Left ventricle myocardium inferior (tissue), 1 donor: ENCODE results near the gene COA1. TPM values are rescaled to one million over a fixed set of nuclear protein-coding genes. Genes with fewer than 3 reads are reported as not detected.

ENCODE experiments used
- DNase-seq: peaks from one replicate; pipeline ENCODE4 v3.0.0-alpha.2; 2020
- H3K27ac ChIP-seq: fragments of 200-600 bp; replicated peaks from 2 replicates; pipeline ENCODE4 v1.8.0; 2021
- H3K27me3 ChIP-seq: fragments of 200-600 bp; 2 replicates; pipeline ENCODE4 v1.8.0; 2021; ENCODE audit warnings: low read depth
- H3K36me3 ChIP-seq: fragments of 200-600 bp; 2 replicates; pipeline ENCODE4 v1.8.0; 2021
- H3K4me1 ChIP-seq: fragments of 200-600 bp; 2 replicates; pipeline ENCODE4 v1.8.0; 2021
- H3K4me3 ChIP-seq: fragments of 200-600 bp; 2 replicates; pipeline ENCODE4 v1.8.0; 2021; ENCODE audit warnings: mild to moderate bottlenecking, moderate library complexity
- H3K9me3 ChIP-seq: fragments of 200-600 bp; replicated peaks from 2 replicates; pipeline ENCODE4 v1.8.0; 2021
- CTCF ChIP-seq: fragments of 200-600 bp; IDR thresholded peaks from 2 replicates; pipeline ENCODE4 v1.8.0; 2021; ENCODE audit warnings: antibody characterized with exemption, mild to moderate bottlenecking, borderline replicate concordance
- intact Hi-C: fragments of 100-400 bp; cut with micrococcal nuclease; formaldehyde crosslinking; loops from one replicate; pipeline ENCODE4 v1.11.0; 2022
- total RNA-seq: library from RNA; stranded (reverse); fragmentation: NEBNext Ultra II Directional; extraction: Animal tissue kit (Norgen Biotek cat#: 25700); gene quantifications from one replicate; pipeline ENCODE4 v1.2.1, GENCODE V29; 2021
- donor health status: DM: no; HTN: yes; CAD: no; lungs with severe emphysema.

COA1 gene
- total RNA-seq, 1 donor from 2014 or later, result 76.5 TPM

GRCh38 chr7:43660141-43660540, 69.2 kb downstream of the COA1 start:
- no peak for DNase-seq
- H3K4me1 ChIP-seq, result peaks cover 24% of the 10 kb centered on the region
- no peak for TF ChIP-seq CTCF
- intact Hi-C loops, result no loop called here
- no peak overlapping the region for H3K4me3 ChIP-seq
- H3K27ac ChIP-seq, result no peak overlapping the region
- H3K9me3 ChIP-seq, result no peaks in the 10 kb centered on the region
- peaks cover 6% of the 10 kb centered on the region for H3K36me3 ChIP-seq
- no peaks in the 10 kb centered on the region for H3K27me3 ChIP-seq

GRCh38 chr7:43659549-43659896, 69.8 kb downstream of the COA1 start:
- no peak for DNase-seq
- Histone ChIP-seq H3K9me3 (no peaks in the 10 kb centered on the region), H3K27ac (no peak overlapping the region), H3K4me1 (peaks cover 20% of the 10 kb centered on the region), H3K4me3 (no peak overlapping the region), H3K36me3 (peaks cover 6% of the 10 kb centered on the region), H3K27me3 (no peaks in the 10 kb centered on the region)
- no peak for TF ChIP-seq CTCF
- intact Hi-C loops, result no loop called here

DNA sequence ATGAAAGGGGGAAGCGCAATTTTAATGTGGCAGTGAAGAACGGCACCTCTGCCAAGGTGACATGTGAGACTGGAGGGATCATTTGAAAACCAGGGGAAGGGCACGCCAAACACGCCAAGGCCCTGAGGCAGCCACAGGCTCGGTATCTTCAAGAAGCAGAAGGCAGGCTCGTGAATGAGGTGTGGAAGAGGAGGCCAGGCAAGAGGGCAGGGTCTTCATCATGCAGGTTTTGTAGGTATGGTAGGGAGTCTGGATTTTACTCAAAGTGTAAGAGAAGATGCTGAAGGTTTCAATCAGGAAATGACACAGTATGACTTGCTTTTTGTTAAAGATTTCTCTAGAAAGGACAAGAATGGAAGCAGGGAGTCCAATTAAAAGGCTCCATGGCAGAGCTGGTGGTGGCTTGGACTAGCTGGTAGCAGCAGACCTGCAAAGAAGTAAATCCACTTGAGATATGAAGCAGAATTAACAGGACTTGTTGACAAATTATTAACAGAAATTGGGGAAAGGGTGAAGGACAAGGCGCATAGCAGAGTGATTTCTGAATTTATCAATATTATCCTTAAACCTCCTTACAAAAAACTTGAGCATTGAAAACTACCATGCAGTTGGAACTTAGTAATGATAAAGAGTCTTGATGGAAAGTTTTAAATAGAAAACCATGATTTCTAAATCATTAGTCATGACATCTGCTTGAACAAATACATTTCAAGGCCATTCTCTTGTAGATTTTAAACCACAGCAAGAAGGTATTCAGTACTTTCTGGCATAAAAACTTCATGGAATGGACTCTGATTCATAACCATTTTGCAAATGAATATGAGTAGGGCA, 70.4 kb downstream of the COA1 start:
- peaks cover 6% of the 10 kb centered on the region for H3K36me3 ChIP-seq
- no peaks in the 10 kb centered on the region for H3K27me3 ChIP-seq
- intact Hi-C loops, result no loop called here
- H3K9me3 ChIP-seq, result no peaks in the 10 kb centered on the region
- H3K4me1 ChIP-seq, result peaks cover 14% of the 10 kb centered on the region
- H3K27ac ChIP-seq, result no peak overlapping the region
- no peak overlapping the region for H3K4me3 ChIP-seq
- DNase-seq, result no peak
- TF ChIP-seq CTCF, result no peak

DNA sequence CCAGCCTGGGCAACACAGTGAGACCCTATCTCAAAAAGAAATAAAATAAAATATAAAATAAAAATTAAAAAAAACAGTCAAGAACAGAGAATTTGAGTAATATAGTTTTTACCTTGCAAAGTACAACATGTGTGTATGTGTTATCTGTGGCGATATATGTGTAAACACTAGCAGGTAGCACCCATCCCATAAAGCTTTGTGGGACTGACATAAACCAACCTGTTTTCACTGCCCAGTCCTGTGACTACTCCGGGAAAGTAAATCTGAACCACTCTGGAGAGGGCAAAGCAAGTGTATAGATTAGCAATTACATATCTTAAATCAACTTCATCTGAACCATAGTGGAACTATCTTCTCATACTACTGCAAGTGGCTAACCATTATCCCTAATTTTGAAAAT, 72.3 kb downstream of the COA1 start:
- Histone ChIP-seq H3K36me3 (peaks cover 3% of the 10 kb centered on the region), H3K27ac (no peak overlapping the region), H3K9me3 (no peaks in the 10 kb centered on the region), H3K27me3 (no peaks in the 10 kb centered on the region), H3K4me1 (peaks cover 18% of the 10 kb centered on the region), H3K4me3 (no peak overlapping the region)
- no peak for TF ChIP-seq CTCF
- intact Hi-C loops, result no loop called here
- DNase-seq, result no peak

DNA sequence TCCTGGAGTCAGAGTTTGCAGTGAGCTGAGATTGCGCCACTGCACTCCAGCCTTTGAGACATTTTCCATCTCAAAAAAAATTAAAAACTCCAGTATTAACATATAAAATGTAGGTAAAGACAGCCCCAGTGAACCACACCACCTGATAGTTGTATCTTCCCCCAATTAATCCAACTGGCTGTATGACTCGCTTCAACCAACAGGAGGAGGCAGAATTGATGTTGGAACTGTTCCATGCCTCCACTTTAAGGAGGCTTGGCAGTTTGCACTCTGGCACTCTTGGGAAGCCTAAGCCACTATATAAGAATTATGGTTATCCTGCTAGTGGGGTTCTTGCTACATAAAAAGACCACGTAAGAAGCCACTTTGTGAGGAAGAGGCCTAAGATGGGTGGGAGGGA, 73.7 kb downstream of the COA1 start:
- intact Hi-C loops, result no loop called here
- DNase-seq, result no peak
- no peaks in the 10 kb centered on the region for H3K27me3 ChIP-seq
- no peak overlapping the region for H3K4me3 ChIP-seq
- H3K36me3 ChIP-seq, result peaks cover 3% of the 10 kb centered on the region
- H3K27ac ChIP-seq, result no peak overlapping the region
- no peaks in the 10 kb centered on the region for H3K9me3 ChIP-seq
- no peak for TF ChIP-seq CTCF
- H3K4me1 ChIP-seq, result peaks cover 29% of the 10 kb centered on the region
